Measurements from ENCODE around the gene NAP1L4. TPM values are rescaled to one million over a fixed set of nuclear protein-coding genes. Genes with fewer than 3 reads are reported as not detected.
"Not testable (repeated sequence)": the region's sequence is repeated elsewhere in the genome, so short reads cannot be mapped to it uniquely, and the experiment has no call there.

NAP1L4 gene
- total and polyA plus RNA-seq, 3 experiments from 2014 or later = 163 to 280 (median 273) TPM

GRCh38 chr11:2912498-2912897 lies 79.6 kb downstream of the NAP1L4 start:
- POLR2A ChIA-PET = no interaction called here

GRCh38 chr11:2911785-2912391 lies 80.2 kb downstream of the NAP1L4 start:
- Mint-ChIP-seq H3K4me1 (peaks cover 13 to 24% (median 13%) of the 10 kb centered on the region in 3 donors), H3K4me3 (no peak overlapping the region), H3K27ac (peak overlapping the region in 2 of 8 donors; percentile 48 to 92), H3K36me3 (no peaks in the 10 kb centered on the region), H3K27me3 (no peaks in the 10 kb centered on the region), H3K9me3 (no peaks in the 10 kb centered on the region)
- Histone ChIP-seq H3K36me3 (ENCODE audit: insufficient read depth, low read length) (no peaks in the 10 kb centered on the region), H3K27ac (ENCODE audit: low read depth, low read length) (no peak overlapping the region), H3K9me3 (ENCODE audit: low read length) (no peaks in the 10 kb centered on the region), H3K27me3 (ENCODE audit: insufficient read depth, low read length, poor library complexity, severe bottlenecking) (no peaks in the 10 kb centered on the region), H3K4me1 (ENCODE audit: insufficient read depth, low read length) (peaks cover 10% of the 10 kb centered on the region), H3K4me3 (ENCODE audit: low read length) (no peak overlapping the region)
- POLR2A ChIA-PET = no interaction called here
- DNase-seq = no peak
- CTCF ChIA-PET = interaction anchor here (1.1 to 2.0 kb wide), 2 partner anchors 18 to 381 kb away, joined by 4 to 7 read pairs; no protein-coding TSS in a partner anchor

More at GRCh38 chr11:2912498-2912897, 79.6 kb downstream of the NAP1L4 start:
- DNase-seq = no peak
- CTCF ChIA-PET = interaction anchor here (1.0 to 2.0 kb wide), 3 partner anchors 18 to 381 kb away, joined by 3 to 7 read pairs (median 4); no protein-coding TSS in a partner anchor
- Histone ChIP-seq H3K27me3 (ENCODE audit: insufficient read depth, low read length, poor library complexity, severe bottlenecking) (no peaks in the 10 kb centered on the region), H3K4me3 (ENCODE audit: low read length) (no peak overlapping the region), H3K36me3 (ENCODE audit: insufficient read depth, low read length) (no peaks in the 10 kb centered on the region), H3K9me3 (ENCODE audit: low read length) (no peaks in the 10 kb centered on the region), H3K27ac (ENCODE audit: low read depth, low read length) (no peak overlapping the region), H3K4me1 (ENCODE audit: insufficient read depth, low read length) (peaks cover 10% of the 10 kb centered on the region)
- no peak overlapping the region for H3K4me3 Mint-ChIP-seq
- H3K36me3 Mint-ChIP-seq = no peaks in the 10 kb centered on the region
- no peaks in the 10 kb centered on the region for H3K27me3 Mint-ChIP-seq
- no peak overlapping the region for H3K27ac Mint-ChIP-seq
- H3K9me3 Mint-ChIP-seq = no peaks in the 10 kb centered on the region
- peaks cover 13 to 24% (median 13%) of the 10 kb centered on the region in 3 donors for H3K4me1 Mint-ChIP-seq

GRCh38 chr11:2911088-2911784 lies 80.9 kb downstream of the NAP1L4 start:
- H3K27me3 Mint-ChIP-seq = no peaks in the 10 kb centered on the region
- ChIA-PET CTCF (interaction anchor here (0.8 to 2.0 kb wide), 4 partner anchors 18 to 380 kb away, joined by 3 to 7 read pairs (median 5); partner anchors contain the start of gene PHLDA2), POLR2A (no interaction called here)
- H3K4me1 Mint-ChIP-seq = peaks cover 13 to 24% (median 13%) of the 10 kb centered on the region in 3 donors
- Histone ChIP-seq H3K27me3 (ENCODE audit: insufficient read depth, low read length, poor library complexity, severe bottlenecking) (no peaks in the 10 kb centered on the region), H3K4me3 (ENCODE audit: low read length) (no peak overlapping the region), H3K4me1 (ENCODE audit: insufficient read depth, low read length) (peaks cover 10% of the 10 kb centered on the region), H3K27ac (ENCODE audit: low read depth, low read length) (no peak overlapping the region), H3K9me3 (ENCODE audit: low read length) (no peaks in the 10 kb centered on the region), H3K36me3 (ENCODE audit: insufficient read depth, low read length) (no peaks in the 10 kb centered on the region)
- peak overlapping the region in 1 of 8 donors; percentile 48 for H3K27ac Mint-ChIP-seq
- H3K9me3 Mint-ChIP-seq = no peaks in the 10 kb centered on the region
- peaks cover 0 to 1% (median 0%) of the 10 kb centered on the region in 3 donors for H3K36me3 Mint-ChIP-seq
- no peak for DNase-seq
- H3K4me3 Mint-ChIP-seq = no peak overlapping the region

GRCh38 chr11:2910401-2910955 lies 81.7 kb downstream of the NAP1L4 start:
- Mint-ChIP-seq H3K36me3 (peaks cover 4 to 7% (median 6%) of the 10 kb centered on the region in 3 donors), H3K27me3 (no peaks in the 10 kb centered on the region), H3K9me3 (no peaks in the 10 kb centered on the region), H3K27ac (no peak overlapping the region), H3K4me1 (peaks cover 13 to 24% (median 13%) of the 10 kb centered on the region in 3 donors), H3K4me3 (no peak overlapping the region)
- H3K27me3 ChIP-seq (ENCODE audit: insufficient read depth, low read length, poor library complexity, severe bottlenecking) = no peaks in the 10 kb centered on the region
- CTCF ChIA-PET = interaction anchor here (0.8 to 2.0 kb wide), 2 partner anchors 18 to 19 kb away, joined by 3 to 6 read pairs; partner anchors contain the start of gene PHLDA2
- H3K9me3 ChIP-seq (ENCODE audit: low read length) = no peaks in the 10 kb centered on the region
- no peak for DNase-seq
- no peak overlapping the region for H3K27ac ChIP-seq (ENCODE audit: low read depth, low read length)
- POLR2A ChIA-PET = no interaction called here
- no peaks in the 10 kb centered on the region for H3K36me3 ChIP-seq (ENCODE audit: insufficient read depth, low read length)
- peaks cover 10% of the 10 kb centered on the region for H3K4me1 ChIP-seq (ENCODE audit: insufficient read depth, low read length)
- H3K4me3 ChIP-seq (ENCODE audit: low read length) = no peak overlapping the region

GRCh38 chr11:2909133-2909902 lies 82.8 kb downstream of the NAP1L4 start:
- Mint-ChIP-seq H3K27me3 (peaks cover 0 to 1% of the 10 kb centered on the region in 2 donors), H3K36me3 (peaks cover 7 to 15% (median 14%) of the 10 kb centered on the region in 3 donors), H3K4me1 (peaks cover 15 to 23% (median 17%) of the 10 kb centered on the region in 3 donors), H3K27ac (no peak overlapping the region), H3K9me3 (no peaks in the 10 kb centered on the region), H3K4me3 (no peak overlapping the region)
- no peak overlapping the region for H3K27ac ChIP-seq (ENCODE audit: low read depth, low read length)
- H3K4me3 ChIP-seq (ENCODE audit: low read length) = no peak overlapping the region
- no peaks in the 10 kb centered on the region for H3K9me3 ChIP-seq (ENCODE audit: low read length)
- ChIA-PET CTCF (interaction anchor here (0.8 to 2.0 kb wide), 2 partner anchors 17 to 379 kb away, joined by 3 to 6 read pairs; no protein-coding TSS in a partner anchor), POLR2A (no interaction called here)
- peaks cover 10% of the 10 kb centered on the region for H3K4me1 ChIP-seq (ENCODE audit: insufficient read depth, low read length)
- H3K27me3 ChIP-seq (ENCODE audit: insufficient read depth, low read length, poor library complexity, severe bottlenecking) = no peaks in the 10 kb centered on the region
- no peak for DNase-seq
- H3K36me3 ChIP-seq (ENCODE audit: insufficient read depth, low read length) = no peaks in the 10 kb centered on the region

- Histone ChIP-seq H3K27ac (ENCODE audit: low read depth, low read length) (no peak overlapping the region), H3K4me3 (ENCODE audit: low read length) (no peak overlapping the region), H3K36me3 (ENCODE audit: insufficient read depth, low read length) (no peaks in the 10 kb centered on the region), H3K27me3 (ENCODE audit: insufficient read depth, low read length, poor library complexity, severe bottlenecking) (no peaks in the 10 kb centered on the region), H3K9me3 (ENCODE audit: low read length) (no peaks in the 10 kb centered on the region), H3K4me1 (ENCODE audit: insufficient read depth, low read length) (peaks cover 5% of the 10 kb centered on the region)
- CTCF ChIA-PET = no interaction called here
- POLR2A ChIA-PET = no interaction called here
- Mint-ChIP-seq H3K27me3 (peaks cover 0 to 1% of the 10 kb centered on the region in 2 donors), H3K4me3 (no peak overlapping the region), H3K27ac (no peak overlapping the region), H3K9me3 (no peaks in the 10 kb centered on the region), H3K4me1 (peaks cover 10 to 19% (median 12%) of the 10 kb centered on the region in 3 donors), H3K36me3 (peaks cover 7 to 15% (median 14%) of the 10 kb centered on the region in 3 donors)
- no peak for DNase-seq
Observed at GRCh38 chr11:2908130-2908529, 84.0 kb downstream of the NAP1L4 start.

- not testable (repeated sequence) for H3K27me3 ChIP-seq (ENCODE audit: insufficient read depth, low read length, poor library complexity, severe bottlenecking); H3K36me3 ChIP-seq (ENCODE audit: insufficient read depth, low read length); H3K4me3 ChIP-seq (ENCODE audit: low read length); H3K9me3 Mint-ChIP-seq; H3K9me3 ChIP-seq (ENCODE audit: low read length); DNase-seq; H3K27me3 Mint-ChIP-seq; H3K27ac Mint-ChIP-seq; H3K4me3 Mint-ChIP-seq; H3K27ac ChIP-seq (ENCODE audit: low read depth, low read length)
- POLR2A ChIA-PET = interaction anchor here (0.6 kb wide), 1 partner anchor 1586 kb away, joined by 6 read pairs; no protein-coding TSS in a partner anchor
- H3K4me1 ChIP-seq (ENCODE audit: insufficient read depth, low read length) = peaks cover 17% of the 10 kb centered on the region
- peaks cover 15 to 31% (median 18%) of the 10 kb centered on the region in 3 donors for H3K4me1 Mint-ChIP-seq
- CTCF ChIA-PET = interaction anchor here (0.9 to 1.5 kb wide), 4 partner anchors 12 to 372 kb away, joined by 3 to 4 read pairs (median 4); no protein-coding TSS in a partner anchor
- peaks cover 7 to 15% (median 14%) of the 10 kb centered on the region in 3 donors for H3K36me3 Mint-ChIP-seq
Observed at GRCh38 chr11:2905299-2905698, 86.8 kb downstream of the NAP1L4 start.

All from CD8-positive, alpha-beta memory T cell (primary cell).